ENCODE results near the gene ANKRD24. TPM values are rescaled to one million over a fixed set of nuclear protein-coding genes. Genes with fewer than 3 reads are reported as not detected.

Gene ANKRD24
- total RNA-seq, 1 experiment from 2014 or later: 2.4 TPM

GRCh38 chr19:4224470-4224869, 42.0 kb downstream of the ANKRD24 start:
- H3K4me1 Mint-ChIP-seq: 0 out of 4 replicates have a peak, but pooled peaks cover 0 to 2% of the 10 kb centered on the region in 2 experiments
- Histone ChIP-seq H3K56ac (ENCODE audit: insufficient read length, low read depth, low read length) (no peak overlapping the region), H2AK5ac (ENCODE audit: insufficient read length, low read length) (no peak overlapping the region), H2BK20ac (ENCODE audit: low read depth, low read length, poor library complexity, severe bottlenecking) (no peak overlapping the region), H4K20me1 (ENCODE audit: control insufficient read depth, insufficient read depth, insufficient read length) (peaks cover 3% of the 10 kb centered on the region), H3K27me3 (ENCODE audit: insufficient read depth, low read length) (no peaks in the 10 kb centered on the region), H2BK12ac (ENCODE audit: insufficient read length, low read depth, low read length) (no peak overlapping the region), H3K9ac (ENCODE audit: extremely low read depth, insufficient read length, low read length) (no peak overlapping the region), H3K79me2 (ENCODE audit: insufficient read depth, low read length) (no peaks in the 10 kb centered on the region), H2BK5ac (ENCODE audit: insufficient read length, low read length) (no peak overlapping the region), H3K18ac (ENCODE audit: insufficient read length, low read depth, low read length) (no peak overlapping the region), H3K23ac (ENCODE audit: insufficient read length, low read depth, low read length) (no peak overlapping the region), H4K5ac (ENCODE audit: insufficient read length, low read depth, low read length) (no peak overlapping the region), H4K8ac (replicated peaks; ENCODE audit: insufficient read length, low read depth, low read length) (no peak overlapping the region), H3K4ac (ENCODE audit: low read depth, low read length) (no peak overlapping the region), H3K23me2 (ENCODE audit: insufficient read length, low read depth, low read length, poor library complexity, severe bottlenecking) (no peaks in the 10 kb centered on the region), H3K27ac (ENCODE audit: insufficient read length, low read depth, low read length) (no peak overlapping the region), H3K79me1 (ENCODE audit: insufficient read depth, low read depth, low read length, poor library complexity, severe bottlenecking) (no peaks in the 10 kb centered on the region), H2AFZ (ENCODE audit: low read length) (no peak overlapping the region), H3K9me3 (ENCODE audit: control insufficient read depth, low read depth, low read length) (no peaks in the 10 kb centered on the region), H4K91ac (ENCODE audit: insufficient read length, low read depth, low read length) (no peak overlapping the region), H3T11ph (ENCODE audit: low read length) (no peak overlapping the region), H3K4me2 (ENCODE audit: insufficient read depth, insufficient read length, low read length) (no peak overlapping the region), H3K14ac (ENCODE audit: insufficient read depth, low read length) (no peak overlapping the region), H3K4me1 (ENCODE audit: insufficient read depth, low read length) (no peaks in the 10 kb centered on the region), H2BK15ac (ENCODE audit: low read depth, low read length) (no peak overlapping the region), H2BK120ac (ENCODE audit: low read depth, low read length, poor library complexity, severe bottlenecking) (no peak overlapping the region)
- no peak overlapping the region for H3K27ac Mint-ChIP-seq
- WGBS (ENCODE audit: extremely low coverage, insufficient read length, low lambda C conversion rate): no CpG with 5 or more reads among the region's 15 CpGs
- no peak overlapping the region for H3K4me3 Mint-ChIP-seq
- TF ChIP-seq CTCF (conservative IDR thresholded peaks at IDR 0.05): no peak
- DNase-seq: no peak
- H3K27me3 Mint-ChIP-seq (ENCODE audit: low read depth): peaks cover 7% of the 10 kb centered on the region
- H3K9me3 Mint-ChIP-seq: no peaks in the 10 kb centered on the region
- H3K36me3 Mint-ChIP-seq (ENCODE audit: insufficient read depth in 1 of 3, low read depth in 3 of 3): peaks cover 0 to 6% (median 0%) of the 10 kb centered on the region in 3 experiments; a peak in 3 of 7 replicates

All from H9 (cell line).